ENCODE results near the gene DHCR7. TPM values are rescaled to one million over a fixed set of nuclear protein-coding genes. Genes with fewer than 3 reads are reported as not detected.

DHCR7 gene
- polyA plus RNA-seq, 1 of the 3 experiments (the other 2 are of a cell fraction): 21.4 TPM

- TF ChIP-seq ZBTB33 (IDR thresholded peaks at IDR 0.05; ENCODE audit: borderline replicate concordance, low read depth) (no peak), GABPA (IDR thresholded peaks at IDR 0.05; ENCODE audit: low read depth) (no peak), FOXJ3 (CRISPR knock-in tag; IDR thresholded peaks at IDR 0.05) (no peak), CTCF (IDR thresholded peaks at IDR 0.05) (no peak)
Measured at GRCh38 chr11:71428861-71429435, 19.2 kb downstream of the DHCR7 start (continued).

- no peak overlapping the region for H3K9ac ChIP-seq
- no peak overlapping the region for H3K4me2 ChIP-seq
- H3K36me3 ChIP-seq (replicated peaks in 1 of 2; ENCODE audit: control insufficient read depth in 1 of 2, insufficient read depth in 2 of 2, low read length in 1 of 2): no peaks in the 10 kb centered on the region
- H2AFZ ChIP-seq (ENCODE audit: low read depth): no peak overlapping the region
- H3K27ac ChIP-seq (ENCODE audit: low read depth in 2 of 2, low read length in 1 of 2): no peak overlapping the region
- H3K9me3 ChIP-seq: no peaks in the 10 kb centered on the region
- H3K4me1 ChIP-seq (ENCODE audit: control insufficient read depth in 1 of 2, insufficient read depth in 2 of 2, low read depth in 1 of 2, low read length in 1 of 2): no peaks in the 10 kb centered on the region; a peak in 1 of 4 replicates
- CTCF ChIA-PET: interaction anchor here (1.0 to 1.8 kb wide), 5 partner anchors 23 to 612 kb away, joined by 3 to 5 read pairs (median 3); no protein-coding TSS in a partner anchor
- 48% methylated on average over 3 of the region's 3 CpGs for WGBS (ENCODE audit: low lambda C conversion rate)
- no peaks in the 10 kb centered on the region for H4K20me1 ChIP-seq (ENCODE audit: insufficient read depth)
- H3F3A ChIP-seq (replicated peaks; ENCODE audit: insufficient read depth): no peaks in the 10 kb centered on the region
- POLR2A ChIA-PET: no interaction called here
- TF ChIP-seq TCF12 (IDR thresholded peaks at IDR 0.05) (no peak), IRF3 (IDR thresholded peaks at IDR 0.05; ENCODE audit: low read depth, low read length) (no peak), PBX3 (IDR thresholded peaks at IDR 0.05) (no peak), EZH2phosphoT487 (IDR thresholded peaks at IDR 0.05; ENCODE audit: borderline replicate concordance, low read depth) (no peak), SMC3 (IDR thresholded peaks at IDR 0.05; ENCODE audit: low read depth, low read length) (no peak)
- H3K79me2 ChIP-seq (ENCODE audit: insufficient read depth): no peaks in the 10 kb centered on the region
- no peak for DNase-seq
- no peaks in the 10 kb centered on the region for H3K27me3 ChIP-seq (ENCODE audit: insufficient read depth)
- no peaks in the 10 kb centered on the region for H3K9me2 ChIP-seq
- no peak overlapping the region for H3K4me3 ChIP-seq (ENCODE audit: low read depth in 2 of 2, low read length in 1 of 2)
Measured at GRCh38 chr11:71426413-71426812, 21.8 kb downstream of the DHCR7 start.
